GM19397 (cell line): ENCODE data around the gene CTTNBP2.

ENCODE experiments used
- ATAC-seq: cut with Tn5 transposase; IDR thresholded peaks from one replicate; pipeline ENCODE4 v1.9.1; 2021; ENCODE audit warnings: mild to moderate bottlenecking, moderate library complexity; ENCODE audit not compliant: unreplicated experiment

The CTTNBP2 gene

DNA sequence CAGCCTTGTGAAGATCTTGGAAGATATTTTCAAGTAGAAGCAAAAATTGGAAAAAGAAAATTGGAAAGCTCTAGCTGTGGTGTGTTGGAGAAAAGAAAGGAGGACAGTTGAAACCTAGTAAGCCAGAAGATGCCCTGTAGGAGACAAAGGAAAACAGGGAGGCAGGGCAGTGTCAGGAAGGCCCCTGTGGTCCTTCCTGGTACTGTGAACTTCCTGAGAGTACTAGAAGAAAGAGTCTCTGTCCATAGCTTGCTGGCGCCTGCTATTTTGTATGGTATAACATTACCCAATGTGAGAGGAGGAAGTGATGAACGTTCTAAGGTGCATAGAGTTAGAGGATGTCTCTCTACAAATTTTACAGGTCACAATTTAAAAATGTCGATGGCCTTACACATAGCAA is 183.1 kb downstream of the CTTNBP2 start:
- no peak for ATAC-seq

DNA sequence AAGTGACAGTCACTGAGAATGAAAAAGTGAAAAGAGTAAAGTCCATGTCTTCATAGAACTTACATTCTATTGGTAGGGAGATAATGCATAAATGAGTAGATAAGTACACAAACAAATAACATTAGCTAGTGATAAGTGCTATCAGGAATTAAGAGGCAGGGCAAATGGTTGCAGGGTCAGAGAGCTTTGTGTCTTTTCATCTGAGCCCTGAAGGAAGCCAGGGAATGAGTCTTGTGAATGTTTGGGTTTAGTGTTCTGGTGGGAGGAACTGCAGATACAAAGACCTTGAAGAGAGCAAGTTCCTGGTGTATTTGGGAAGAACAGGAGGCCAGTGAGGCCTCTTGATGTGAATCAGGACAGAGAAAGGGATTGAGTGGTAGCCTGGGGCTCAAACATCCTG is 183.8 kb downstream of the CTTNBP2 start:
- ATAC-seq, result no peak

DNA sequence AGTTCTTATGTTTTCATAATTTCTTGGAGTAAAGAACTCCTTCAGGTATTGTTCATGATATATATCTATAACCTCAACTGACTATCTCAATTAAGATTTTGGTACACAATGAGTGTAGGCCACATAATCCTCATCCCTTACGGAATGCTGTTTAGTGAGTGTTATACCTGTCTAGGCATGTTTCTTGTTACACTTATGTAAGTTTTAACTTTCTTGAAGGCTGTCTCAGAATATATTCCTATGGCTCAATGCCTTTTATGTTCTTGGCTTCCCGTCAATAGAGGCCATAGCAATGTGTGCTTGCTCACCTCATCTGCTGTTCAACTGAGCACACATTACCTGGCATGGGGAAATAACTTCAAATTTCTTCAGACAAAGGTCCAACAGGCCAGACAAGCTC is 185.1 kb downstream of the CTTNBP2 start:
- ATAC-seq, result no peak

- ATAC-seq, result no peak
These were observed 186.8 kb downstream of the CTTNBP2 start for GRCh38 chr7:117686311-117686935.

GRCh38 chr7:117685795-117686194 is 187.4 kb downstream of the CTTNBP2 start:
- no peak for ATAC-seq

DNA sequence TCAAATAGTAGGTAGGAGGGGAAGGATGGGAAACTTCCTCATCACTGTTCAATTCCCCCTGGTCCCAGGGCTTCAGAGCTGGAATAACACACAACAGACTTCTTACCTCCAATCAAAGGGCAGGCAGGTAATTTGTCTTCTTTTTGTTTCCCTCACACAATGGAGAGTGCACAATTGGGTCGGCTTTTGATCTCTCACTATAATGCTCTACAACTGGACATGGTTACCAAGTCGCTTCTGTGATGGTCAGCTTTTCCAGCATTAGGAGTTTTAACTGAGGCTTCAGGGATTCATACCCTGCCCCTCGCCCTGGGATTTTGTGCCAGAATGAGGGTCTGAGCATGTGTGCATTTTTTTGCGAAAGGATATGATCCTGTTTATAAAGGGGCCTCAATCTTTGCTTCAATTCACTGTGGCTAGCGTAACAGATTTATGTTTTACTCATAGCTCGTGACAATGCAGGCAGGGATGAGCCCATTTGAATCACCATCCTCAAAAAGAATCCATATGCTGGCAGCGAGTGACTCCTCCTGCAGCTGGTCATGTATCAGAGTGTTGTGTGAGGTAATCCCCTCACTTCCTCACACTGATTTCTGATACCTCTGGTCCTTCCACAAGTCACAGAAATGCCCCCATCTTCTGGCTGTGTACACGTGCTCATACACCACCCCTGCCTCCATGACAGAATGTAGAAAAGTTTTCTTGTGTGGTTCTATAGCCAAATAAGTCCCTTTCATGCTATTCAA is 189.6 kb downstream of the CTTNBP2 start:
- ATAC-seq, result no peak

- no peak for ATAC-seq
These were observed 190.4 kb downstream of the CTTNBP2 start for GRCh38 chr7:117682681-117683385.

DNA sequence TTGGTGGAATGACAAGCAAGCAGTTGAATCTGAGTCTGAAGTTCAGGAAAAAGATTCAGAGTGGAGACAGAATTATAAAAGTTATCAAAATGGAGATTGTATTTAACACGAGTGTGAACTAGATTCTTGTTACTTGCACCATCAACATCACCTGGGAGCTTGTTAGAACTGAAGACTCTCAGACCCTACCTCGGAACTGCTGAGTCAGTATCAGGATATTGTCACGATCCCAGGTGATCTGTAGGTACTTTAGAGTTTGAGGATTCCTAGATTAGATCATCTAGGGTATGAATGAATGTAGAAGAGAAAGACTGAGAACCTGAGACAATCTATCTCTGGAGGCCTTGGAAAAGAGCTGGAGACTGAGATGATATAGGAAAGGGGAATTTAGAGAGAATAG is 194.1 kb downstream of the CTTNBP2 start:
- no peak for ATAC-seq

DNA sequence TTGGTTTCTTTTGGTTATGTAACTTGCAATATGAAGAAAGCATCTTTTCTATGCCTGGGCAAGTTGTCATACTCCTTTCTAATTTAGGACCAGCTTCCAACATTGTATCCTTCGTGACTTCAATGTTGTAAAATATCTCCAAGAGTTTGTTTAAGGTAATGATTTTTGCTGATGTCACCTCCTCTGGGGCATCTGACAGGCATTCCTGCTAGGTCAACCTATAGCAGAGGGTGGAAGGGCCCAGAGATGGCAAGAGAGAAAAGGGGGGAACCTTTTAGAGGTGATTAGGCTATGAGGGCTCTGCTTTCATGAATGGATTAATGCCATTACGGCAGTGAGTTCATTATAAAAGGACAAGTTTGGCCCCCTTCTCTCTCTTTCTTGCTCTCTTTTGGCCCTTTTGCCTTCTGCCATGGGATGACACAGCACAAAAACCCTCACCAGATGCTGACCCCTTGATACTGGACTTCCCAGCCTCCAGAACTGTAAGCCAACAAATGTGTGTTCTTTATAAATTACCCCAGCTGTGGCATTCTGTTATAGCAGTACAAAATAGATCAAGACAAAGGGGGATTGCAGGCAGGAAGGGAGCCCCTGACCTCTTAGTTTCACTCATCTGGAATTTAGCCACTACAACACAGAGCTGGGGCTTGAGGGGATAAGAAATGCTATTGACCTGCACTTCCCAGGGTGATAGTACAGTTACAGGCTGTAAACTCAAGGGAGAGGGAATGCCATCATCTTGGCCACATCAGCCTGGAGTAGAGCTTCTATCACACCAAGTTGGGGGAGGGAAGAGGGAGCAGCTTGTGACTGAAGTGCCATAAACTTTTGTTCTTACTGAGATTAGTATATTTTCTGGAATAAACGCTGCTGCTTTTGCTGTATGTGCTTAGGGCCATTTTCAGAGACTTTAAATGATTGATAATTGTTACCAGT is 197.5 kb downstream of the CTTNBP2 start:
- no peak for ATAC-seq

GRCh38 chr7:117674617-117675016 is 198.6 kb downstream of the CTTNBP2 start:
- no peak for ATAC-seq

DNA sequence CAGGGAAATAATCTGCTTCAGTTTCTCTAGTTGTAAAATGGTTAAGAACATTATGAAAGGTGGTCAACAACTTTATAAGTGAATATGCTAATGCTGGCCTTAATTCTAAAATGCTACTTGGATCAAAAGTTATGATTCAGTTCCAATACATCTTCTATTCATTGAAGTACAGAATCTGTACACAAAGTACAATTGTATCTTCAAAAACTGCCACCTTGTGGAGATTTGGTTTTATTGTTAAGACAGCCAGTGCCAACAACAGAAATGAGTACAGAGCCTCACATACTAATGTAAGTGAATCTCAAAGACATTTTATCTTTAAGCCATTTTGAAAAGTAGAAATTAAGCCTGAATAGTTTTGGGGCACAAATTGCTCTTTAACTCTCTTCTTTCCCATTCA is 199.4 kb downstream of the CTTNBP2 start:
- ATAC-seq, result no peak

DNA sequence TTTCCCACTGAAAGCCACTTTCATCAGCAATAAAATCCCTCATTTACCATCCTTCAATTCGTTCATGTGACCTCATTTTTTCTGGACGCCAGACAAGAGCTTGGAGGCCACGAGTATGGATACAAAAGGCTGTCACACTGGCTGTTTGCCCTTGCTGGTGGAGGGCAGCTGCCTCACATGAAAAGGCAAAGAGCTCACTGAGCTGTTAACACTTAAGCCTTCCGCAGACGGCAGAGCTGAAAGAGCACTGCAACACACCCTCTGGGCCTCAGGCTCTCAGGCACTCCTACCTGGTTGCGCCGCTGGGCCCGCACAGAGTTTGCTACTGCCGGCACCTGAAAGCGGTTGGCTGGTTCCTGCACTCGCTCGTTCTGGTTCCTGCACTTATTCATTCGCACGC is 199.9 kb downstream of the CTTNBP2 start:
- ATAC-seq, result no peak

GRCh38 chr7:117672453-117672852 is 200.8 kb downstream of the CTTNBP2 start:
- no peak for ATAC-seq

GRCh38 chr7:117669818-117670217 is 203.4 kb downstream of the CTTNBP2 start:
- no peak for ATAC-seq

GRCh38 chr7:117667456-117667855 is 205.8 kb downstream of the CTTNBP2 start:
- ATAC-seq, result no peak

- no peak for ATAC-seq
These were observed 206.6 kb downstream of the CTTNBP2 start for GRCh38 chr7:117666689-117667088.

GRCh38 chr7:117666031-117666430 is 207.2 kb downstream of the CTTNBP2 start:
- no peak for ATAC-seq

GRCh38 chr7:117665368-117665767 is 207.9 kb downstream of the CTTNBP2 start:
- no peak for ATAC-seq

GRCh38 chr7:117664047-117664446 is 209.2 kb downstream of the CTTNBP2 start:
- no peak for ATAC-seq

GRCh38 chr7:117661328-117661727 is 211.9 kb downstream of the CTTNBP2 start:
- no peak for ATAC-seq
